Large intestine (tissue), 3 donors: ENCODE measurements around the gene STEAP1B. TPM values are rescaled to one million over a fixed set of nuclear protein-coding genes. Genes with fewer than 3 reads are reported as not detected.
"Not testable (repeated sequence)": the region's sequence is repeated elsewhere in the genome, so short reads cannot be mapped to it uniquely, and the experiment has no call there.

Experiments used
- DNase-seq, 2 donors: peaks; one replicate each; pipeline versions ENCODE4 v3.0.0 to v3.0.0-alpha.2; 2013
- H3K27ac ChIP-seq: one replicate; pipeline ENCODE4 v1.5.1; 2013; ENCODE audit warnings: low read length
- H3K27me3 ChIP-seq: 2 replicates; pipeline ENCODE4 v1.6.1; 2013; ENCODE audit warnings: low read length; ENCODE audit not compliant: control insufficient read depth, insufficient read depth
- H3K36me3 ChIP-seq: 2 replicates; pipeline ENCODE4 v1.6.1; 2013; ENCODE audit warnings: low read length; ENCODE audit not compliant: control insufficient read depth, insufficient read depth
- H3K4me1 ChIP-seq: one replicate; pipeline ENCODE4 v1.6.1; 2013; ENCODE audit warnings: low read length; ENCODE audit not compliant: control insufficient read depth, insufficient read depth
- H3K4me3 ChIP-seq: one replicate; pipeline ENCODE4 v1.5.1; 2013; ENCODE audit warnings: low read length
- H3K9me3 ChIP-seq: one replicate; pipeline ENCODE4 v1.6.1; 2013; ENCODE audit warnings: mild to moderate bottlenecking, low read depth, low read length, moderate library complexity; ENCODE audit not compliant: control insufficient read depth
- WGBS: methylation state at CpG from one replicate; pipeline ENCODE4 v1.1.5; 2013; ENCODE audit warnings: low lambda C conversion rate; ENCODE audit not compliant: insufficient coverage; 5-methylcytosine and 5-hydroxymethylcytosine counted together
- polyA plus RNA-seq: library from polyadenylated mRNA; unstranded; fragments of 120-200 nt; gene quantifications from one replicate; pipeline ENCODE4 v1.2.1, GENCODE V29; 2013

STEAP1B gene
- polyA plus RNA-seq, 1 donor = 1.5 TPM

GRCh38 chr7:22528537-22528936 lies 28.5 kb upstream of the STEAP1B start:
- not testable (repeated sequence) for H3K27ac ChIP-seq, DNase-seq, H3K36me3 ChIP-seq, H3K9me3 ChIP-seq, H3K4me3 ChIP-seq, H3K4me1 ChIP-seq, H3K27me3 ChIP-seq
- no CpG with 5 or more reads among the region's 14 CpGs for WGBS

GRCh38 chr7:22524353-22524947 lies 24.5 kb upstream of the STEAP1B start:
- H3K36me3 ChIP-seq, H3K4me3 ChIP-seq, H3K27ac ChIP-seq, H3K27me3 ChIP-seq, H3K9me3 ChIP-seq, H3K4me1 ChIP-seq, DNase-seq: not testable (repeated sequence)
- WGBS = no CpG with 5 or more reads among the region's 5 CpGs

- not testable (repeated sequence) for H3K27ac ChIP-seq, DNase-seq, H3K27me3 ChIP-seq, H3K4me1 ChIP-seq, H3K4me3 ChIP-seq, H3K36me3 ChIP-seq, H3K9me3 ChIP-seq
- 100% methylated on average over 2 of the region's 16 CpGs for WGBS
Observed at GRCh38 chr7:22523478-22524352, 23.7 kb upstream of the STEAP1B start.

GRCh38 chr7:22519560-22519959 lies 19.6 kb upstream of the STEAP1B start:
- H3K9me3 ChIP-seq, DNase-seq, H3K27ac ChIP-seq, H3K27me3 ChIP-seq, H3K4me1 ChIP-seq, H3K4me3 ChIP-seq, H3K36me3 ChIP-seq: not testable (repeated sequence)
- WGBS = no CpG with 5 or more reads among the region's 1 CpG

GRCh38 chr7:22516950-22517349 lies 17.0 kb upstream of the STEAP1B start:
- not testable (repeated sequence) for H3K27ac ChIP-seq, H3K27me3 ChIP-seq, H3K9me3 ChIP-seq, H3K36me3 ChIP-seq, H3K4me1 ChIP-seq, H3K4me3 ChIP-seq, DNase-seq
- WGBS = no CpG with 5 or more reads among the region's 4 CpGs

GRCh38 chr7:22514963-22515362 lies 15.0 kb upstream of the STEAP1B start:
- H3K9me3 ChIP-seq, H3K4me1 ChIP-seq, H3K27me3 ChIP-seq, DNase-seq, H3K36me3 ChIP-seq, H3K4me3 ChIP-seq, H3K27ac ChIP-seq: not testable (repeated sequence)
- no CpG with 5 or more reads among the region's 1 CpG for WGBS

GRCh38 chr7:22507320-22507719 lies 7.3 kb upstream of the STEAP1B start:
- H3K4me3 ChIP-seq, H3K27ac ChIP-seq, H3K9me3 ChIP-seq, DNase-seq, H3K36me3 ChIP-seq, H3K27me3 ChIP-seq, H3K4me1 ChIP-seq: not testable (repeated sequence)
- no CpG with 5 or more reads among the region's 3 CpGs for WGBS

GRCh38 chr7:22506316-22507020 lies 6.5 kb upstream of the STEAP1B start:
- not testable (repeated sequence) for H3K27ac ChIP-seq, H3K9me3 ChIP-seq, DNase-seq, H3K27me3 ChIP-seq, H3K4me1 ChIP-seq, H3K4me3 ChIP-seq, H3K36me3 ChIP-seq
- no CpG with 5 or more reads among the region's 9 CpGs for WGBS

- H3K27ac ChIP-seq, H3K4me1 ChIP-seq, H3K4me3 ChIP-seq, DNase-seq, H3K9me3 ChIP-seq, H3K36me3 ChIP-seq, H3K27me3 ChIP-seq: not testable (repeated sequence)
- 17% methylated on average over 1 of the region's 3 CpGs for WGBS
Observed at GRCh38 chr7:22504519-22504918, 4.5 kb upstream of the STEAP1B start.

- H3K27ac ChIP-seq, H3K4me1 ChIP-seq, DNase-seq, H3K4me3 ChIP-seq, H3K27me3 ChIP-seq, H3K36me3 ChIP-seq, H3K9me3 ChIP-seq: not testable (repeated sequence)
- 100% methylated on average over 1 of the region's 5 CpGs for WGBS
Observed at GRCh38 chr7:22502104-22502503, 2.1 kb upstream of the STEAP1B start.
